ENCODE measurements around the gene RAB10.

RAB10 gene

DNA sequence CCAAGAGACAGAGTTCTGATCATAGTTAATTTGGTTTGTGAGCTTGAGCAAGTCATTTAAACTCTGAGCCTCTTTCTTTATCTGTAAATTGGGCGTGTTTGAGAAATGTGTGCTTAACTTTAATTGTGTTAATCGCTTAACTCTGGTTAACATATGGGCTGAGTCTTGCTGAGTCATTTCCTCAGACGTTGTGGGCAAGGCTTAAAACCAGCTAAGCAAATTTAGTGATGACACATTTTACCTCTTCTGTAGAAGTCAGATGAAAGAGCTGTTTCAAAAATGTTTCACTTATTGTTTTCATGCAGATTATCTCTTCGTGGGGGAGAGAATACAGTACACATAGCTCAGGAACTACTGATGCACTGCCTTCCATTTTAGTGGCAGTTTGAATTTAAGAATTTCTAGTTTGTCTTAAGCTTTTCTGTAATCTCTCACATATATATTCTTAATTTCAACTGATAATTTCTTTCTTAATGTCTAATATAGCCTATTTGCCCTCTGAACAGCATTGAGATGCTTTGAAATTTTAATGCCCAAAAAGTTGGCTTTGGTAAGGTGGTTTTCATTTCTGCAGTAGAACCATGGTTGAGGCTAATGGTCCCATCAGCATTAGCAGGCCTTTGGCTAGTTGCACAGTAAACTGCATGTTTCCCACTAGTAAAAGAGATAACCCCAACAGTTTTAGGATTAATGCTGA is 34.9 kb downstream of the RAB10 start:
- TF ChIP-seq, protein P1, sequence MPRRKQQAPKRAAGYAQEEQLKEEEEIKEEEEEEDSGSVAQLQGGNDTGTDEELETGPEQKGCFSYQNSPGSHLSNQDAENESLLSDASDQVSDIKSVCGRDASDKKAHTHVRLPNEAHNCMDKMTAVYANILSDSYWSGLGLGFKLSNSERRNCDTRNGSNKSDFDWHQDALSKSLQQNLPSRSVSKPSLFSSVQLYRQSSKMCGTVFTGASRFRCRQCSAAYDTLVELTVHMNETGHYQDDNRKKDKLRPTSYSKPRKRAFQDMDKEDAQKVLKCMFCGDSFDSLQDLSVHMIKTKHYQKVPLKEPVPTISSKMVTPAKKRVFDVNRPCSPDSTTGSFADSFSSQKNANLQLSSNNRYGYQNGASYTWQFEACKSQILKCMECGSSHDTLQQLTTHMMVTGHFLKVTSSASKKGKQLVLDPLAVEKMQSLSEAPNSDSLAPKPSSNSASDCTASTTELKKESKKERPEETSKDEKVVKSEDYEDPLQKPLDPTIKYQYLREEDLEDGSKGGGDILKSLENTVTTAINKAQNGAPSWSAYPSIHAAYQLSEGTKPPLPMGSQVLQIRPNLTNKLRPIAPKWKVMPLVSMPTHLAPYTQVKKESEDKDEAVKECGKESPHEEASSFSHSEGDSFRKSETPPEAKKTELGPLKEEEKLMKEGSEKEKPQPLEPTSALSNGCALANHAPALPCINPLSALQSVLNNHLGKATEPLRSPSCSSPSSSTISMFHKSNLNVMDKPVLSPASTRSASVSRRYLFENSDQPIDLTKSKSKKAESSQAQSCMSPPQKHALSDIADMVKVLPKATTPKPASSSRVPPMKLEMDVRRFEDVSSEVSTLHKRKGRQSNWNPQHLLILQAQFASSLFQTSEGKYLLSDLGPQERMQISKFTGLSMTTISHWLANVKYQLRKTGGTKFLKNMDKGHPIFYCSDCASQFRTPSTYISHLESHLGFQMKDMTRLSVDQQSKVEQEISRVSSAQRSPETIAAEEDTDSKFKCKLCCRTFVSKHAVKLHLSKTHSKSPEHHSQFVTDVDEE (CRISPR knock-in tag; IDR thresholded peaks at IDR 0.05), result no peak
- peak; percentile 35; the same call in 1 of the 2 replicates for TF ChIP-seq TCF4 (CRISPR knock-in tag; IDR thresholded peaks at IDR 0.05; ENCODE audit: borderline replicate concordance)
- no peak for TF ChIP-seq ZFP30 (CRISPR knock-in tag; IDR thresholded peaks at IDR 0.05)
- no peak for TF ChIP-seq ZNF8 (CRISPR knock-in tag; IDR thresholded peaks at IDR 0.05)
- TF ChIP-seq ZNF565 (CRISPR knock-in tag; conservative IDR thresholded peaks at IDR 0.05; ENCODE audit: low read depth), result no peak
- TF ChIP-seq CSDC2 (CRISPR knock-in tag; IDR thresholded peaks at IDR 0.05), result no peak
- TF ChIP-seq ISL1 (CRISPR knock-in tag; IDR thresholded peaks at IDR 0.05), result peak; percentile 75
- TF ChIP-seq, protein P2, sequence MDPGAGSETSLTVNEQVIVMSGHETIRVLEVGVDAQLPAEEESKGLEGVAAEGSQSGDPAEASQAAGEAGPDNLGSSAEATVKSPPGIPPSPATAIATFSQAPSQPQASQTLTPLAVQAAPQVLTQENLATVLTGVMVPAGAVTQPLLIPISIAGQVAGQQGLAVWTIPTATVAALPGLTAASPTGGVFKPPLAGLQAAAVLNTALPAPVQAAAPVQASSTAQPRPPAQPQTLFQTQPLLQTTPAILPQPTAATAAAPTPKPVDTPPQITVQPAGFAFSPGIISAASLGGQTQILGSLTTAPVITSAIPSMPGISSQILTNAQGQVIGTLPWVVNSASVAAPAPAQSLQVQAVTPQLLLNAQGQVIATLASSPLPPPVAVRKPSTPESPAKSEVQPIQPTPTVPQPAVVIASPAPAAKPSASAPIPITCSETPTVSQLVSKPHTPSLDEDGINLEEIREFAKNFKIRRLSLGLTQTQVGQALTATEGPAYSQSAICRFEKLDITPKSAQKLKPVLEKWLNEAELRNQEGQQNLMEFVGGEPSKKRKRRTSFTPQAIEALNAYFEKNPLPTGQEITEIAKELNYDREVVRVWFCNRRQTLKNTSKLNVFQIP (CRISPR knock-in tag; IDR thresholded peaks at IDR 0.05; ENCODE audit: borderline replicate concordance, low read depth), result no peak
- no peak for TF ChIP-seq OSR1 (CRISPR knock-in tag; IDR thresholded peaks at IDR 0.05)
- TF ChIP-seq ZFP3 (CRISPR knock-in tag; IDR thresholded peaks at IDR 0.05), result peak; percentile 38; the same call in 1 of the 2 replicates
- TF ChIP-seq BACH2 (CRISPR knock-in tag; IDR thresholded peaks at IDR 0.05; ENCODE audit: borderline replicate concordance), result no peak
- TF ChIP-seq TOX (CRISPR knock-in tag; IDR thresholded peaks at IDR 0.05; ENCODE audit: borderline replicate concordance), result no peak
- peak; percentile 92 for ATAC-seq

DNA sequence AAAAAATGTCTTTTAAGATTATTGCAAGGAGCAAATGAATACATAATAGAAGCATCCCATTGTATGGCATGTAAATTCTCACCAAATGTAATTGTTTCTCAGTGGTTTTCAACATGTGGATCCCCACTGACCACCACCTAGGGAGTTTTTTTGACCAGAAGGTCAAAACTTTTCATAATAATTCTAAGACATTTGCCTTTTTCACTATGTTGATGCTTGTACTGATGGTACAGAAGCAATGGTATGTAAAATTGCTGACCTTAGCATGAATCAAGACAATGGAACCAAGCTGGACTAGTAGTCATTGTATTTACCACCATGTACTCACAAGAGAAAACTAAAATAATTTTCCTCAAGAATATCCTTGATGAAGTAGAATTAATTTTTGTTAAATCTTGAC is 36.8 kb downstream of the RAB10 start:
- no peak for TF ChIP-seq ZFP3 (CRISPR knock-in tag; IDR thresholded peaks at IDR 0.05)
- TF ChIP-seq OSR1 (CRISPR knock-in tag; IDR thresholded peaks at IDR 0.05), result no peak
- no peak for TF ChIP-seq ZNF70 (CRISPR knock-in tag; IDR thresholded peaks at IDR 0.05)
- TF ChIP-seq, protein P2 (CRISPR knock-in tag; IDR thresholded peaks at IDR 0.05; ENCODE audit: borderline replicate concordance, low read depth), result no peak
- no peak for TF ChIP-seq ZNF565 (CRISPR knock-in tag; conservative IDR thresholded peaks at IDR 0.05; ENCODE audit: low read depth)
- TF ChIP-seq SNAI2 (CRISPR knock-in tag; IDR thresholded peaks at IDR 0.05), result no peak
- no peak for ATAC-seq

DNA sequence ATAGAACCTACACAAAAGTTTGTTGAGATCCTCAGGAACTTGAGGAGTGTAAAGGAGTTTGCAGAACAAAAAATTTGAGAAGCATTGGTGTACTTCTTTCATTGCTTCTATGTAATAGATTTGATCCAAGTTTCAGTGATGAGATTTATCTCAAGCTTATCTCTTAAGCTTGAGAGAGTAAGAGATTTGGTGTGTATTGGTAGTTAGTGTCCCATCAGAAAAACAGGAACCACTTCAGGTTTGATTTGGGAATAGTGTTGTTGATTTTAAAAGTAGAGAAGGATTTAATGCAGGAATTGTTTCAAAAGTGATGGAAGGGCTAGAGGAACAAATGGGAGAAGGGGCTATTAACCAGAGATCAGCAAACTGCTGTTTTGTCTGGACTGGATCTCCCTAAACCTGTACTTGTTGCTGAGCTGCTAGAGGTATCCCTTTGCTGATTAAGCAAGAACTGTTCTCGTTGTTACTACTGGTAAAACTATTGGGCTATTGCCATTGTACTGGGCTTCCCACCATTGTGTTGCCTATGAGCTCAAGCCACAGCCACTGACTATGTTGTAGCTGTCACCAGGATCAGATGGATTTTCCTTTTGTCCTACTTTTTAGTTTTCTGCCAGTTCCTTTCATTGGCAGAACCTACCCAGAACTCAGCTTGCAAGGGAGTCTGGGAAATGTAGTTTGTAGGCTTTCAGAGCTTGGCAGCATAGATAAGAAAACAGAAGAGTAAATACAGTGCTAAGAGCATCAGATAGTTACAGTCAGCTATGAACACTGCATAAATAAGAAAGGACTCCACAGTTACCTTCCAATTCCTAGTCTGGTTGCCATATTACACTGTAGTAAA is 39.3 kb downstream of the RAB10 start:
- no peak for ATAC-seq
- TF ChIP-seq ZNF565 (CRISPR knock-in tag; conservative IDR thresholded peaks at IDR 0.05; ENCODE audit: low read depth) (no peak), ZC3H10 (CRISPR knock-in tag; IDR thresholded peaks at IDR 0.05) (no peak), ZNF70 (CRISPR knock-in tag; IDR thresholded peaks at IDR 0.05) (no peak), TOX (CRISPR knock-in tag; IDR thresholded peaks at IDR 0.05; ENCODE audit: borderline replicate concordance) (no peak), CSDC2 (CRISPR knock-in tag; IDR thresholded peaks at IDR 0.05) (no peak), SNAI2 (CRISPR knock-in tag; IDR thresholded peaks at IDR 0.05) (no peak), GLIS3 (CRISPR knock-in tag; IDR thresholded peaks at IDR 0.05) (no peak), PPARA (CRISPR knock-in tag; IDR thresholded peaks at IDR 0.05; ENCODE audit: borderline replicate concordance) (no peak), ARNTL (CRISPR knock-in tag; IDR thresholded peaks at IDR 0.05; ENCODE audit: borderline replicate concordance, low read depth) (no peak), TCF4 (CRISPR knock-in tag; IDR thresholded peaks at IDR 0.05; ENCODE audit: borderline replicate concordance) (no peak)
- TF ChIP-seq, protein P3, sequence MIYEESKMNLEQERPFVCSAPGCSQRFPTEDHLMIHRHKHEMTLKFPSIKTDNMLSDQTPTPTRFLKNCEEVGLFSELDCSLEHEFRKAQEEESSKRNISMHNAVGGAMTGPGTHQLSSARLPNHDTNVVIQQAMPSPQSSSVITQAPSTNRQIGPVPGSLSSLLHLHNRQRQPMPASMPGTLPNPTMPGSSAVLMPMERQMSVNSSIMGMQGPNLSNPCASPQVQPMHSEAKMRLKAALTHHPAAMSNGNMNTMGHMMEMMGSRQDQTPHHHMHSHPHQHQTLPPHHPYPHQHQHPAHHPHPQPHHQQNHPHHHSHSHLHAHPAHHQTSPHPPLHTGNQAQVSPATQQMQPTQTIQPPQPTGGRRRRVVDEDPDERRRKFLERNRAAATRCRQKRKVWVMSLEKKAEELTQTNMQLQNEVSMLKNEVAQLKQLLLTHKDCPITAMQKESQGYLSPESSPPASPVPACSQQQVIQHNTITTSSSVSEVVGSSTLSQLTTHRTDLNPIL (CRISPR knock-in tag; IDR thresholded peaks at IDR 0.05; ENCODE audit: low read depth), result no peak
- TF ChIP-seq, protein P1 (CRISPR knock-in tag; IDR thresholded peaks at IDR 0.05), result no peak

All from SK-N-SH treated with all-trans-retinoic acid at 6 μM for 48 hours (cell line).